GM12878 (cell line): ENCODE data around the gene PUSL1. TPM values are rescaled to one million over a fixed set of nuclear protein-coding genes. Genes with fewer than 3 reads are reported as not detected.

Experiments
- ATF7 ChIP-seq: fragments of 450-650 bp; IDR thresholded peaks from 2 replicates; pipeline ENCODE4 v1.6.1; 2016; ENCODE audit warnings: low read depth, mild to moderate bottlenecking
- CEBPZ ChIP-seq: fragments of 150-350 bp; IDR thresholded peaks from 2 replicates; pipeline ENCODE4 v1.6.1; 2016; ENCODE audit warnings: low read depth, low read length
- CREM ChIP-seq: IDR thresholded peaks from 2 replicates; pipeline ENCODE4 v1.6.1; 2014; ENCODE audit warnings: antibody characterized with exemption, low read depth
- DPF2 ChIP-seq: fragments of 450-650 bp; IDR thresholded peaks from 2 replicates; pipeline ENCODE4 v1.6.1; 2017; ENCODE audit warnings: mild to moderate bottlenecking
- E2F8 ChIP-seq: fragments of 450-650 bp; IDR thresholded peaks from 2 replicates; pipeline ENCODE4 v1.6.1; 2018; ENCODE audit warnings: mild to moderate bottlenecking, low read depth, moderate library complexity; ENCODE audit not compliant: partially characterized antibody
- HSF1 ChIP-seq: fragments of 150-350 bp; IDR thresholded peaks from 2 replicates; pipeline ENCODE4 v1.6.1; 2014; ENCODE audit warnings: mild to moderate bottlenecking, low read depth, low read length
- JUNB ChIP-seq: IDR thresholded peaks from 2 replicates; pipeline ENCODE4 v1.6.1; 2016; ENCODE audit warnings: antibody characterized with exemption, mild to moderate bottlenecking
- MYB ChIP-seq: fragments of 150-350 bp; IDR thresholded peaks from 2 replicates; pipeline ENCODE4 v1.6.1; 2014; ENCODE audit warnings: mild to moderate bottlenecking, low read depth, low read length, borderline replicate concordance
- NR2F1 ChIP-seq: fragments of 450-650 bp; conservative IDR thresholded peaks from 2 replicates; pipeline ENCODE4 v1.6.1; 2017; ENCODE audit warnings: mild to moderate bottlenecking
- PBX3 ChIP-seq: IDR thresholded peaks from 2 replicates; pipeline ENCODE4 v1.6.1; 2011; ENCODE audit warnings: mild to moderate bottlenecking, low read depth, low read length, moderate library complexity; ENCODE audit not compliant: insufficient replicate concordance
- RAD21 ChIP-seq: IDR thresholded peaks from 2 replicates; pipeline ENCODE4 v1.6.1; 2011; ENCODE audit warnings: mild to moderate bottlenecking, low read depth, low read length, moderate library complexity; ENCODE audit not compliant: insufficient read depth
- RUNX3 ChIP-seq: IDR thresholded peaks from 2 replicates; pipeline ENCODE4 v1.6.1; 2012; ENCODE audit warnings: low read length, inconsistent platforms
- ZNF217 ChIP-seq: fragments of 450-650 bp; IDR thresholded peaks from 2 replicates; pipeline ENCODE4 v1.6.1; 2017; ENCODE audit warnings: antibody characterized with exemption, mild to moderate bottlenecking
- polyA plus RNA-seq, 11 experiments: library from polyadenylated mRNA; depleted of rRNA in 4 of 11; unstranded in 6 of 11; stranded (reverse) in 5 of 11; fragments of >200 nt; fragmentation: Nextera tagmentation in 4 of 11; fragmentation: Illumina TruSeq in 1 of 11; extraction: Ambion mirVana in 4 of 11; extraction: Trizol in 1 of 11; gene quantifications; 1 replicate in 1 of 11; 2 replicates in 10 of 11; pipeline versions ENCODE4 v1.2.1 to v1.2.3, GENCODE V29; 2011 to 2016; ENCODE audit warnings: inconsistent platforms in 2 of 11, missing spikeins in 2 of 11, low read depth in 1 of 11
- total RNA-seq, 4 experiments: library from RNA; depleted of rRNA in 3 of 4; stranded (reverse); fragments of >200 nt in 3 of 4; fragmentation: Illumina TruSeq in 1 of 4; extraction: Trizol in 1 of 4; gene quantifications; 2 replicates each; pipeline versions ENCODE4 v1.2.1 to v1.2.3, GENCODE V29; 2013 to 2021
- TF ChIP-seq, protein P1 (sequence below): fragments of 450-650 bp; formaldehyde crosslinking; IDR thresholded peaks from 2 replicates; pipeline ENCODE4 v1.4.0; 2022; ENCODE audit warnings: mild to moderate bottlenecking, moderate library complexity
- TF ChIP-seq, protein P2 (sequence below): fragments of 450-650 bp; IDR thresholded peaks from 2 replicates; pipeline ENCODE4 v1.6.1; 2016; ENCODE audit warnings: mild to moderate bottlenecking

The PUSL1 gene
- total and polyA plus RNA-seq, 10 of the 15 experiments (the other 5 are each of a cell fraction or from before 2014, with no cell fraction given): 0.16 to 28.4 (median 15.1) TPM

- TF ChIP-seq, protein P1, sequence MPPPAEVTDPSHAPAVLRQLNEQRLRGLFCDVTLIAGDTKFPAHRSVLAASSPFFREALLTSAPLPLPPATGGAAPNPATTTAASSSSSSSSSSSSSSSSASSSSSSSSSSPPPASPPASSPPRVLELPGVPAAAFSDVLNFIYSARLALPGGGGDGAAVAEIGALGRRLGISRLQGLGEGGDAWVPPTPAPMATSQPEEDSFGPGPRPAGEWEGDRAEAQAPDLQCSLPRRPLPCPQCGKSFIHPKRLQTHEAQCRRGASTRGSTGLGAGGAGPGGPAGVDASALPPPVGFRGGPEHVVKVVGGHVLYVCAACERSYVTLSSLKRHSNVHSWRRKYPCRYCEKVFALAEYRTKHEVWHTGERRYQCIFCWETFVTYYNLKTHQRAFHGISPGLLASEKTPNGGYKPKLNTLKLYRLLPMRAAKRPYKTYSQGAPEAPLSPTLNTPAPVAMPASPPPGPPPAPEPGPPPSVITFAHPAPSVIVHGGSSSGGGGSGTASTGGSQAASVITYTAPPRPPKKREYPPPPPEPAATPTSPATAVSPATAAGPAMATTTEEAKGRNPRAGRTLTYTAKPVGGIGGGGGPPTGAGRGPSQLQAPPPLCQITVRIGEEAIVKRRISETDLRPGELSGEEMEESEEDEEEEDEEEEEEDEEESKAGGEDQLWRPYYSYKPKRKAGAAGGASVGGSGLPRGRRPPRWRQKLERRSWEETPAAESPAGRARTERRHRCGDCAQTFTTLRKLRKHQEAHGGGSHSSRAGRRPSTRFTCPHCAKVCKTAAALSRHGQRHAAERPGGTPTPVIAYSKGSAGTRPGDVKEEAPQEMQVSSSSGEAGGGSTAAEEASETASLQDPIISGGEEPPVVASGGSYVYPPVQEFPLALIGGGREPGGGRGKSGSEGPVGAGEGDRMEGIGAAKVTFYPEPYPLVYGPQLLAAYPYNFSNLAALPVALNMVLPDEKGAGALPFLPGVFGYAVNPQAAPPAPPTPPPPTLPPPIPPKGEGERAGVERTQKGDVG (CRISPR knock-in tag): no peak
- TF ChIP-seq, protein P2, sequence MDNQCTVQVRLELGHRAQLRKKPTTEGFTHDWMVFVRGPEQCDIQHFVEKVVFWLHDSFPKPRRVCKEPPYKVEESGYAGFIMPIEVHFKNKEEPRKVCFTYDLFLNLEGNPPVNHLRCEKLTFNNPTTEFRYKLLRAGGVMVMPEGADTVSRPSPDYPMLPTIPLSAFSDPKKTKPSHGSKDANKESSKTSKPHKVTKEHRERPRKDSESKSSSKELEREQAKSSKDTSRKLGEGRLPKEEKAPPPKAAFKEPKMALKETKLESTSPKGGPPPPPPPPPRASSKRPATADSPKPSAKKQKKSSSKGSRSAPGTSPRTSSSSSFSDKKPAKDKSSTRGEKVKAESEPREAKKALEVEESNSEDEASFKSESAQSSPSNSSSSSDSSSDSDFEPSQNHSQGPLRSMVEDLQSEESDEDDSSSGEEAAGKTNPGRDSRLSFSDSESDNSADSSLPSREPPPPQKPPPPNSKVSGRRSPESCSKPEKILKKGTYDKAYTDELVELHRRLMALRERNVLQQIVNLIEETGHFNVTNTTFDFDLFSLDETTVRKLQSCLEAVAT: no peak
- TF ChIP-seq RAD21 (no peak), RUNX3 (peak; percentile 23), ATF7 (no peak), DPF2 (no peak), ZNF217 (no peak), NR2F1 (0 out of 2 replicates have a peak, but pooled peaks have one; percentile 10), CEBPZ (no peak), PBX3 (no peak), E2F8 (no peak), CREM (peak; percentile 24; the same call in 1 of the 2 replicates), MYB (no peak), HSF1 (no peak), JUNB (no peak)
Observed at GRCh38 chr1:1324524-1325287, 16.3 kb downstream of the PUSL1 start, which contains the start of the genes CPTP and INTS11 (continued).
